ENCODE results near the gene IL1R1. TPM values are rescaled to one million over a fixed set of nuclear protein-coding genes. Genes with fewer than 3 reads are reported as not detected.

The IL1R1 gene
- total and polyA plus RNA-seq, 11 donors: 10.9 to 49.0 (median 19.6) TPM

DNA sequence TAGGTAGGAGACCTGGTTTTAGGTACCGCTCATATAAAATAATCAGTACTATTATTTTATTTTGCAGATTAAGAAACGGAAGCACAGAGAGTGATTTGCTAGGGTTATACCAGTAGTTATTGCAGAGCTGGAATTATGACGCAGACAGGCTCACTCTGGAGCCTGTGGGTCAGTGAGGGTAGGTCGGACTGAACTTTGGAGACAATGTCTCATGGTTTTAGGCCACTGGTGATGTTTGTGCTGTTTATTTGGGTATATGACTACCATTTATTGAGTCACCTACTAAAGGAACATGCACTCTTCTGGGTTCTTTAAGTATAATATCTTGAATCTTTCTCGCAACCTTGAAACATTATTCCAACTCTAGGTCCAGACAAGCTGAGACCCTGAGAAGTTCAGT lies 33.5 kb upstream of the IL1R1 start:
- H3K27me3 ChIP-seq: no peaks in the 10 kb centered on the region
- H3K4me3 ChIP-seq: no peak overlapping the region
- intact Hi-C loops (cut with DNase I): loop anchor here in 2 of 10 donors (5.0 to 10.0 kb wide), 2 partner anchors 37 to 56 kb away; no protein-coding TSS in a partner anchor
- peaks cover 0 to 3% (median 0%) of the 10 kb centered on the region in 12 donors for H3K9me3 ChIP-seq
- 85 to 98% (median 97%) methylated on average over 5 of the region's 5 CpGs for WGBS, 4 donors
- H3K36me3 ChIP-seq: no peaks in the 10 kb centered on the region
- no peak overlapping the region for H3K27ac ChIP-seq
- ATAC-seq: no peak
- no peak for TF ChIP-seq POLR2A (IDR thresholded peaks at IDR 0.05)
- TF ChIP-seq, protein P1, sequence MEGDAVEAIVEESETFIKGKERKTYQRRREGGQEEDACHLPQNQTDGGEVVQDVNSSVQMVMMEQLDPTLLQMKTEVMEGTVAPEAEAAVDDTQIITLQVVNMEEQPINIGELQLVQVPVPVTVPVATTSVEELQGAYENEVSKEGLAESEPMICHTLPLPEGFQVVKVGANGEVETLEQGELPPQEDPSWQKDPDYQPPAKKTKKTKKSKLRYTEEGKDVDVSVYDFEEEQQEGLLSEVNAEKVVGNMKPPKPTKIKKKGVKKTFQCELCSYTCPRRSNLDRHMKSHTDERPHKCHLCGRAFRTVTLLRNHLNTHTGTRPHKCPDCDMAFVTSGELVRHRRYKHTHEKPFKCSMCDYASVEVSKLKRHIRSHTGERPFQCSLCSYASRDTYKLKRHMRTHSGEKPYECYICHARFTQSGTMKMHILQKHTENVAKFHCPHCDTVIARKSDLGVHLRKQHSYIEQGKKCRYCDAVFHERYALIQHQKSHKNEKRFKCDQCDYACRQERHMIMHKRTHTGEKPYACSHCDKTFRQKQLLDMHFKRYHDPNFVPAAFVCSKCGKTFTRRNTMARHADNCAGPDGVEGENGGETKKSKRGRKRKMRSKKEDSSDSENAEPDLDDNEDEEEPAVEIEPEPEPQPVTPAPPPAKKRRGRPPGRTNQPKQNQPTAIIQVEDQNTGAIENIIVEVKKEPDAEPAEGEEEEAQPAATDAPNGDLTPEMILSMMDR (IDR thresholded peaks at IDR 0.05): no peak
- peaks cover 0 to 11% (median 3%) of the 10 kb centered on the region in 12 donors for H3K4me1 ChIP-seq
- DNase-seq: no peak

DNA sequence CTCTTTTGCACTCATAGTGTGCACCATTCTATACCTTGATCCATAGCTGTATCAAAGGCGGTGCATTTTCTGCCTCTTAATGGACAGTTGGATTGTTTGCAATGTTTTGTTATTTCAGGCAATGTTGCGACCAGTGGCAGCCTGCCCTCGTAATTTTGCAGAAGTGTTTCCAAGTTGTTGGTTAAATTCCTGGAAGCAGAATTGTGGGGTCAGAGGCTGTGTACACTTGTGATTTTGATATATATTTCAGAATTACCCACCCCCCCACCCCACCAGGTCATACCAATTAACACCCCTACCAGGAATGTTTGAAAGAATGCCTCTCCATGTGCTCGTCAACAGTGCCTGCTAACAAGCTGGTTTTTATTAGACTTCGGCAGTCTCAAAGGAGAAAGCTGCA lies 32.4 kb upstream of the IL1R1 start:
- no peak overlapping the region for H3K27ac ChIP-seq
- no peak for DNase-seq
- 81 to 88% (median 84%) methylated on average over 5 of the region's 5 CpGs for WGBS, 4 donors

DNA sequence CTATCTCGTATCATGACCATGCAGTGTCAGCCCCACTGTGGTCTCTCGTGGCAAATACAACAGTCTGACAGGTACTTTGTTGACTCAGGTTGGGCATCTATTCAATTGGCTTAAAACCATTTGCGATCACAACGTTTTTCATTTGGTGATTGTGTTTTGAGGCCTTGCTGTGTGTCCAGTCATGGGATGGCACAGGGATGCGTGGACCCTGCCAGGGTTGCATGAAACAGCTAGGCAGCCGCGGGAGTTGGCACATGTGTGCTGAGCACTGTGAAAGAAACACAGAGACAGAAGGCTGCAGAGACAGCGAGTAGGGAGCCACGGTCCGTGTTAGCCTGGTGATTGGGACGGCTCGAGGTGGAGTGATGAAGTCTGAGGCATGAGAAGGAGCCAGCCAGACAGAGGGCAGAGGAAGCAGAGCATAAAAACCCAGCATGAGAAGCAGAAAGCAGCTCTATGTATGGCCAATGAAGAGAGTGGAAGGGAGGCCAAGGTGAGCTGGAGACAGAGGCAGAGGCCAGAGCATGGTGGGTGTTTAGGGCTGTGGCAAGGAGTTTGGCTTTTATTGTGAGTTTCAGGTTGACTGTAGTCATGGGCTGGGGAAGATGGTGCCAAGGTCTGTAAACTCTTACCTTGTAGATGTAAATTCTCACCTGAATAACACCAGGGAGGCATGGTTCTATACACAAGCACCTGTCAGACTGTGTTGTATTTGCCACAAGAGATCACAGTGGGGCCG lies 31.8 kb upstream of the IL1R1 start:
- peaks cover 0 to 3% (median 0%) of the 10 kb centered on the region in 12 donors for H3K9me3 ChIP-seq
- H3K36me3 ChIP-seq: no peaks in the 10 kb centered on the region
- TF ChIP-seq POLR2A (IDR thresholded peaks at IDR 0.05): no peak
- TF ChIP-seq, protein P1 (IDR thresholded peaks at IDR 0.05): no peak
- H3K27ac ChIP-seq: no peak overlapping the region
- no peak for DNase-seq
- no peak overlapping the region for H3K4me3 ChIP-seq
- H3K4me1 ChIP-seq: peaks cover 0 to 11% (median 0%) of the 10 kb centered on the region in 12 donors
- no peaks in the 10 kb centered on the region for H3K27me3 ChIP-seq
- intact Hi-C loops (cut with DNase I): no loop called here
- ATAC-seq: peak in 1 of 4 donors; percentile 10
- WGBS, 4 donors: 83 to 92% (median 90%) methylated on average over 13 of the region's 13 CpGs

More for the DNA sequence above, 32.4 kb upstream of the IL1R1 start:
- intact Hi-C loops (cut with DNase I): no loop called here
- TF ChIP-seq, protein P1 (IDR thresholded peaks at IDR 0.05): no peak
- TF ChIP-seq POLR2A (IDR thresholded peaks at IDR 0.05): no peak
- Histone ChIP-seq H3K4me3 (no peak overlapping the region), H3K27me3 (no peaks in the 10 kb centered on the region), H3K9me3 (peaks cover 0 to 3% (median 0%) of the 10 kb centered on the region in 12 donors), H3K4me1 (peaks cover 0 to 6% (median 0%) of the 10 kb centered on the region in 12 donors), H3K36me3 (no peaks in the 10 kb centered on the region)
- no peak for ATAC-seq

DNA sequence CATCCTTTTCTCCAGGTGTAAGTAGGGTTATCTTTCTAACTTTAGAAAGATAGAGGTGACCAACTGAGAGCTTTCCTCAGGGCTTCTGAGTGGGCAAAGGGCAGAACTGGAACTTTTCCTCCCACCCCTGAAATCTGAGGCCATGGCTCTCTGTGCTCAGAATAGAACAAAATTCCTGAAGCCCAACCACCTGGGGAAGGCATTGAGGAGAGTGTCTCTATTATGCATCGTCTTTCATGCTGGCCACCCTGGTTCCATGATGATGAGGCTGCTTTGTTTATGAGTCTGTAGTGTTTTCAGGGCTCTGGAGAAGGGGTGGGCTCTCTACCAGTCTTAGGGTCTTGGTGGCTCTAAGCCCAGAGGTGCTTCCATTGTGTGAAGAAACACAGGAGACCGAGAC lies 30.7 kb upstream of the IL1R1 start:
- peaks cover 0 to 22% (median 1%) of the 10 kb centered on the region in 12 donors for H3K4me1 ChIP-seq
- ATAC-seq (peak in 1 of 4 donors; percentile 32), DNase-seq (no peak)
- no peaks in the 10 kb centered on the region for H3K36me3 ChIP-seq
- no peaks in the 10 kb centered on the region for H3K27me3 ChIP-seq
- intact Hi-C loops (cut with DNase I): no loop called here
- no peak overlapping the region for H3K4me3 ChIP-seq
- TF ChIP-seq, protein P1 (IDR thresholded peaks at IDR 0.05): no peak
- TF ChIP-seq POLR2A (IDR thresholded peaks at IDR 0.05): no peak
- no peak overlapping the region for H3K27ac ChIP-seq
- WGBS, 4 donors: 66 to 77% (median 68%) methylated on average over 2 of the region's 2 CpGs
- H3K9me3 ChIP-seq: peaks cover 0 to 3% (median 0%) of the 10 kb centered on the region in 12 donors
